Measurements from ENCODE around the gene ARHGAP27. TPM values are rescaled to one million over a fixed set of nuclear protein-coding genes. Genes with fewer than 3 reads are reported as not detected.
"Not testable (repeated sequence)": the region's sequence is repeated elsewhere in the genome, so short reads cannot be mapped to it uniquely, and the experiment has no call there.

Gene ARHGAP27, protein sequence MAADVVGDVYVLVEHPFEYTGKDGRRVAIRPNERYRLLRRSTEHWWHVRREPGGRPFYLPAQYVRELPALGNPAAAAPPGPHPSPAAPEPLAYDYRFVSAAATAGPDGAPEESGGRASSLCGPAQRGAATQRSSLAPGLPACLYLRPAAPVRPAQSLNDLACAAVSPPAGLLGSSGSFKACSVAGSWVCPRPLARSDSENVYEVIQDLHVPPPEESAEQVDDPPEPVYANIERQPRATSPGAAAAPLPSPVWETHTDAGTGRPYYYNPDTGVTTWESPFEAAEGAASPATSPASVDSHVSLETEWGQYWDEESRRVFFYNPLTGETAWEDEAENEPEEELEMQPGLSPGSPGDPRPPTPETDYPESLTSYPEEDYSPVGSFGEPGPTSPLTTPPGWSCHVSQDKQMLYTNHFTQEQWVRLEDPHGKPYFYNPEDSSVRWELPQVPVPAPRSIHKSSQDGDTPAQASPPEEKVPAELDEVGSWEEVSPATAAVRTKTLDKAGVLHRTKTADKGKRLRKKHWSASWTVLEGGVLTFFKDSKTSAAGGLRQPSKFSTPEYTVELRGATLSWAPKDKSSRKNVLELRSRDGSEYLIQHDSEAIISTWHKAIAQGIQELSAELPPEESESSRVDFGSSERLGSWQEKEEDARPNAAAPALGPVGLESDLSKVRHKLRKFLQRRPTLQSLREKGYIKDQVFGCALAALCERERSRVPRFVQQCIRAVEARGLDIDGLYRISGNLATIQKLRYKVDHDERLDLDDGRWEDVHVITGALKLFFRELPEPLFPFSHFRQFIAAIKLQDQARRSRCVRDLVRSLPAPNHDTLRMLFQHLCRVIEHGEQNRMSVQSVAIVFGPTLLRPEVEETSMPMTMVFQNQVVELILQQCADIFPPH
- total RNA-seq: 64.5 and 75.7 TPM in 2 replicates

DNA sequence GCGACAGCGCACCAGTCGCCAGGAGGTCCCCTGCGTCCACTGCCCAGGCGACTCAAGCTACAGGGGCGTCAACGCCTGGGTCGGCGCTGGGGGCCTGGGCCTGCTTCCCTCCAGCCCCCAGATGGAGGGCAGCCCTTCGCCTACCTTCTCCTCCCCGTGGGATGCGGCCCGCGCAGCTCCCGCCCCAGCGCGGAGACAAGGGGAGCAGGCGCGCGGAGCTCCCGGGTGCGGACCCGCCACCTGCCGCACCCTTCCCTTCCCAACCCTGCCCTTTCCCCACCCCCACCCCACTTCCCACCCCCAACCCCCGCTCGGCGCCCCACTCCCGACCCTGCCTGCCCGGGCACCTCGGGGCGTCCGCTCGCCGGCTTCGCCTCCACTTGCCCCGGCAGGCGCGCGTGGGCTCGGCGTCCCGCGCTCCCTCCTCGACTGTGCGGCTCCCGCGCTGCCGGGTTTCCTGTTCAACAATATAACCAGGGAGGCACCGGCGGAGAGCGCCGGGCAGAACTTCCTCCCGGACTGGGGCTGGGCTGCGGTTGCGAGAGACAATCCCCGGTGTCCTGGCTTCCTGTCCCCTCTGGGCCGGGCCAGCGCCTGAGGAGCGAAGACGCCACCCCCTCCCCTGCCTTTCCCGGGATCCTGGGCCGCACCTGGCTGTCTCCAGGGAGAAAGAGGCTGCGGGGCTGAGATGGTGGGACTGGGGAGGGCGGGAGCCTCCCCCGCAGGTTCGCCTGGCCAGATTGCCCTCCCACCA, at the start of gene ARHGAP27:
TSS of gene ARHGAP27 (minus strand) at position 466 of the 754 bp plus-strand sequence. CDS start 2,591 bp downstream, outside the sequence.
- H3K36me3 Mint-ChIP-seq (ENCODE audit: low read depth): peaks cover 17% of the 10 kb centered on the region
- H3K4me1 Mint-ChIP-seq: peaks cover 38% of the 10 kb centered on the region
- H3K27ac Mint-ChIP-seq: no peak within 1 kb of the TSS
- H3K27me3 Mint-ChIP-seq: no peaks in the 10 kb centered on the region
- ChIA-PET POLR2A (interaction anchor here (0.5 to 1.3 kb wide), 6 partner anchors 23 to 207 kb away, joined by 3 to 9 read pairs (median 3); no protein-coding TSS in a partner anchor), CTCF (no interaction called here)
- H3K4me3 Mint-ChIP-seq: peak within 1 kb of the TSS; percentile 83
- intact Hi-C loops (cut with micrococcal nuclease): no loop called here
- no peak for ATAC-seq (ENCODE audit: low read depth)
- H3K9me3 Mint-ChIP-seq: no peaks in the 10 kb centered on the region
- DNase-seq: no peak
- TF ChIP-seq, protein P1, sequence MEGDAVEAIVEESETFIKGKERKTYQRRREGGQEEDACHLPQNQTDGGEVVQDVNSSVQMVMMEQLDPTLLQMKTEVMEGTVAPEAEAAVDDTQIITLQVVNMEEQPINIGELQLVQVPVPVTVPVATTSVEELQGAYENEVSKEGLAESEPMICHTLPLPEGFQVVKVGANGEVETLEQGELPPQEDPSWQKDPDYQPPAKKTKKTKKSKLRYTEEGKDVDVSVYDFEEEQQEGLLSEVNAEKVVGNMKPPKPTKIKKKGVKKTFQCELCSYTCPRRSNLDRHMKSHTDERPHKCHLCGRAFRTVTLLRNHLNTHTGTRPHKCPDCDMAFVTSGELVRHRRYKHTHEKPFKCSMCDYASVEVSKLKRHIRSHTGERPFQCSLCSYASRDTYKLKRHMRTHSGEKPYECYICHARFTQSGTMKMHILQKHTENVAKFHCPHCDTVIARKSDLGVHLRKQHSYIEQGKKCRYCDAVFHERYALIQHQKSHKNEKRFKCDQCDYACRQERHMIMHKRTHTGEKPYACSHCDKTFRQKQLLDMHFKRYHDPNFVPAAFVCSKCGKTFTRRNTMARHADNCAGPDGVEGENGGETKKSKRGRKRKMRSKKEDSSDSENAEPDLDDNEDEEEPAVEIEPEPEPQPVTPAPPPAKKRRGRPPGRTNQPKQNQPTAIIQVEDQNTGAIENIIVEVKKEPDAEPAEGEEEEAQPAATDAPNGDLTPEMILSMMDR (IDR thresholded peaks at IDR 0.05): no peak

DNA sequence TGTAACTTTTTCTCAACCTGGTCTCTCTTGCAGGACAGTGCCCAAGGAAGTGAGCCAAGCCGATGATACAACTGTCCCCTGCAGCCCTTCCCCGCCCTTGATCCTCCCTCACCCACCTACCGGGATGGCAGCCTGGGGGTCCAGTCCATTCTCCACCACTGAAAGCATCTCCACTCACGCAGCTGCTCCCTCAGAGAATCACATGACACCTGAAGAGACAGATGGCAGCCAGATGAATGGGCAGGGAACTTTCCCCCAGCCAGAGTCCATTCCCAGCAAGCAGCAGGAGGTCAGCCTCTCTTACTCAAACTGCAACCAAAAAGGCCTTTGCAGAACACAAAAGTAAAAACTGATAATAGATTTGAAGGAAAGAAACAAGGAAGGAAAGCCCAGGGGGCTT, 49.6 kb upstream of the ARHGAP27 start:
- POLR2A ChIA-PET; H3K9me3 Mint-ChIP-seq; H3K27me3 Mint-ChIP-seq; ATAC-seq (ENCODE audit: low read depth); H3K27ac Mint-ChIP-seq; DNase-seq; intact Hi-C loops (cut with micrococcal nuclease); CTCF ChIA-PET; H3K4me3 Mint-ChIP-seq: not testable (repeated sequence)
- Mint-ChIP-seq H3K36me3 (ENCODE audit: low read depth) (peaks cover 23% of the 10 kb centered on the region), H3K4me1 (peaks cover 18% of the 10 kb centered on the region)

DNA sequence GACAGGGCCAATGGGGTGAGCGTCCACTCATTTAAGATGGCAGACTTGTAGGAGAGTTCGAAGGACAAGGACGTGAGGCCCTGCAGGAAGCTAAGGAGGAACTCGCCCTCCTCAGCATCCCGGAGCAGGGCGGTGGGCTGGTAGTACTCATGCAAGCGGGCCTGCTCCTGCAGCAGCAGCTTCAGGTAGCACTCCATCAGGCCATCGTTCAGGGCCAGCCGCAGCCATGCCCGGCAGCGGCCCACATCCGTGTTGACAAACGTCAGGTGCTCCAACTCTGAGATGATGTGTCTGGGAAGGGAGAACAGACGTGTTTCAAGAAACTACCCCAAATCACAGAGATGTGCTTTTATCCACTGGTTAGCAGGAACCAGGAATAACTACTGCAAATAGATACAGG, 42.8 kb upstream of the ARHGAP27 start:
- CTCF ChIA-PET; ATAC-seq (ENCODE audit: low read depth); H3K4me3 Mint-ChIP-seq; DNase-seq; H3K27me3 Mint-ChIP-seq; H3K27ac Mint-ChIP-seq; H3K4me1 Mint-ChIP-seq; H3K9me3 Mint-ChIP-seq; POLR2A ChIA-PET; intact Hi-C loops (cut with micrococcal nuclease): not testable (repeated sequence)
- peaks cover 53% of the 10 kb centered on the region for H3K36me3 Mint-ChIP-seq (ENCODE audit: low read depth)

DNA sequence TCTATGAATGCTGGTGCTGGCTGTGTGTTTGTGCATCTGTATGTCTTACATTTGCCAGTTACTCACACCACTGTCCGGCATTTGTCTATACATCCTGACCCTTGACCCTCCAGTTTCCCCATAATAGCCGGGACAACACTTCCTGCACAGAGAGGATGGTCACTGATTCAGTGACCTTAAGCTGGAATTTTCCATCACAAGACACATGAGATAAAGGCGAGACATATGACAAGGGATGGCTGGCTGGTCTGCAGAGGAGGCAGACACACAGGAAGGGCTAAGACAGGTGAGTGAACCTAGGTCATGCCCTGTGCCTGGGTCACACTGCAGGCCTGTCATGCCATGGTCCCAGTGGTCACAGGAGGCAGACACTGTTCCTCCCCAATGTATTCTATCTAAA, 39.6 kb upstream of the ARHGAP27 start:
- H3K27me3 Mint-ChIP-seq; DNase-seq; H3K27ac Mint-ChIP-seq; ATAC-seq (ENCODE audit: low read depth); POLR2A ChIA-PET; H3K4me1 Mint-ChIP-seq; H3K4me3 Mint-ChIP-seq; CTCF ChIA-PET; intact Hi-C loops (cut with micrococcal nuclease); H3K9me3 Mint-ChIP-seq: not testable (repeated sequence)
- peaks cover 39% of the 10 kb centered on the region for H3K36me3 Mint-ChIP-seq (ENCODE audit: low read depth)

DNA sequence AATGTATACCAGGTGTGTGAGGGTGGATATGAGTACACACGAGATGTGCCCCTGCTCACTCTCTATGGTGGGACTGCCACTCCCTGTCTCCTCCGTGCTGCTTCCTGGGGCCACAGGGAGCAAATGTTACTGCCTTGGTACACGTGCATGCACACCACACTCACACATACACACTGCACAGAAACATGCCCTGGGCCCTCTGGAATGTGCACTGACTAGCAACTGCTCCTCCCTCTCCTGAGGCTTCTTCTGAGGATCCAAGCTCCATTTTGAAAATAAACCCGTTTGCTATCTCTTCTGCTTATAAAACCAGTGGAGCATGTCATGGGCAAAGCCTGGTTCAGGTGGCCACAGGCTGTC, 36.5 kb upstream of the ARHGAP27 start:
- DNase-seq; H3K27ac Mint-ChIP-seq; CTCF ChIA-PET; H3K27me3 Mint-ChIP-seq; H3K4me1 Mint-ChIP-seq; intact Hi-C loops (cut with micrococcal nuclease); POLR2A ChIA-PET; H3K9me3 Mint-ChIP-seq; ATAC-seq (ENCODE audit: low read depth); H3K4me3 Mint-ChIP-seq: not testable (repeated sequence)
- peaks cover 24% of the 10 kb centered on the region for H3K36me3 Mint-ChIP-seq (ENCODE audit: low read depth)

DNA sequence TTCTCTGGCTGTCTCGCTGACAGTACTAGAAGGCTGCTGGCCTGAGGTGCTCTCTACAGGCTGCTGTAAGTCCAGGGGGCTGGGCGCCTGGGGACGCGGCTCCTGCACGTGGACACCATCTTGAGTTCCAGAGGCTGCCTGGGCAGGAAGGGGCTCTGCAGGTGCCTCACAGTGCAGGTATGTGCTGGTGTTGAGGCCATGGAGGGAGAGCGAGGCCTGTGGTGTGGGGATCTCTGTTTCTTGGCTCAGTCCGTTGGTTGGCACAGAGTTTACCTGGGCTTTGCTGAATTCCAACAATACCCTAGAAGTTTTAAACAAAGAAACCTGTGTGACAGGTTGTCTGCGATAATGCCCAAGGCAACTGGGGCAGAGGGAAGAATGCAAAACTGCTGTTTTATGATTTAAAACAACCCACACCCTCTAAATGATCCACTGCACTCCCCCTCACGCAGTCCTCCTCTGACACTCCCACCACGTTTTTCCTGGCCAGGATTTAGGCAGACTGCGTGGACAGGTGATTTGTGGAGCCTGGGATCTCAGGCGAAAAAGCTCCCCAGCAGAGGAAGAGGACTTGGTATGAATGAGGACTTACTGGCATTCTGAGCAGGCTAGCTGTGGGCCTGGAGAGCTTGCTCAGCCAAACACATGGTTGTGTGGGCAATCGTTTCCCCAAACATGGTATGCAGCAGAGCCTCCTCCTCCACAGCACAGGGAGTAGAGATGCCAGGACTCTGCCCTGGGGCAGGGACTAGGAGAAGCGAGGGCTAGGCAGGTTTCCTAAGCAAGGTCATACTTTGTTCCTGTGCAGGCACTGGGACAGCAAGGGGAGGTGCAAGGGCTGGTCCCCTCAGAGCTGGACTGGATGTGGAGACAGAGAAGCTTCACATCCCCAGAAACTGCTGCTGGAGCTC, 35.9 kb upstream of the ARHGAP27 start:
- intact Hi-C loops (cut with micrococcal nuclease); H3K9me3 Mint-ChIP-seq; CTCF ChIA-PET; H3K27ac Mint-ChIP-seq; DNase-seq; H3K27me3 Mint-ChIP-seq; H3K4me1 Mint-ChIP-seq; H3K4me3 Mint-ChIP-seq; POLR2A ChIA-PET; ATAC-seq (ENCODE audit: low read depth): not testable (repeated sequence)
- peaks cover 23% of the 10 kb centered on the region for H3K36me3 Mint-ChIP-seq (ENCODE audit: low read depth)

DNA sequence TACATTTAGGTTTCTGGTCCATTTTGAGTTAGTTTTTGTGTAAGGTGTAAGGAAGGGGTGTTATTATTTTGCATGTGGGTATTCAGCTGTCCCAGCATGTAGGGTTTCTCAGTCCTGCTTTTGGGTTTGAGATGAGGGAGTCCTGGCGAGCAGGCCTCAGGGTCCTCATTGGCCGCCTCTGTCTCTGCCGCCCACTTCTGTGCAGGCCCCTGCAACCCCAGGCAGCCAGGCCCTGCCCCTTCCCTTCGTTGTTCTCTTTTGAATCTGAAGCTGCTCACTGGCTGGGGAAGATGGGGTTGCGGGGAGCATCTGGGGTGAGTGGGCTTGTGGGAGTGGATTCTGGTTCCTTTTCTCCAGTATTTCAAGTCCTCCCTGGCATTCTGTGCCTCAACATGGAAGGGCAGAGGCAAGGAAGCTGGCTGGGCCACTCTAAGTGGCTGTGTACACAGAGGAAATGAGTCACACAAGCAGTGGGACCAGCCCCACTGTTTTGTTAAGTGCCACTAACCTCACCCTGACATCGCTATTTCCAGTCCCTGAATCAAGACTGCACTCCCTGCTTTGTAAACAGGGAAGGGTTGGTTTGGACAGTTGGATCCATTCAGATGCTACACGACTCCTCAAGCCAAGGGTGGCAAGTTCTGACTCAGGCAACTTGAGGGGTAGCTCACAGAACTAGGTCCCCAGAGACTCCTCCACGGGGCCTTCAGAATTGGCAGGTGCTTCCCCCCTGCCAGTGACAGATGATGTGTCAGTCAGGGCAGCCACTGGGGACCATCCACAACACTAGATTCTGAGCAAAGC, 29.1 kb upstream of the ARHGAP27 start:
- H3K9me3 Mint-ChIP-seq; H3K27me3 Mint-ChIP-seq; CTCF ChIA-PET; POLR2A ChIA-PET; intact Hi-C loops (cut with micrococcal nuclease); H3K4me3 Mint-ChIP-seq: not testable (repeated sequence)
- peak; percentile 48 for DNase-seq
- peak; percentile 100 for ATAC-seq (ENCODE audit: low read depth)
- Mint-ChIP-seq H3K36me3 (ENCODE audit: low read depth) (peaks cover 12% of the 10 kb centered on the region), H3K27ac (peak overlapping the region; percentile 65), H3K4me1 (peaks cover 14% of the 10 kb centered on the region)

DNA sequence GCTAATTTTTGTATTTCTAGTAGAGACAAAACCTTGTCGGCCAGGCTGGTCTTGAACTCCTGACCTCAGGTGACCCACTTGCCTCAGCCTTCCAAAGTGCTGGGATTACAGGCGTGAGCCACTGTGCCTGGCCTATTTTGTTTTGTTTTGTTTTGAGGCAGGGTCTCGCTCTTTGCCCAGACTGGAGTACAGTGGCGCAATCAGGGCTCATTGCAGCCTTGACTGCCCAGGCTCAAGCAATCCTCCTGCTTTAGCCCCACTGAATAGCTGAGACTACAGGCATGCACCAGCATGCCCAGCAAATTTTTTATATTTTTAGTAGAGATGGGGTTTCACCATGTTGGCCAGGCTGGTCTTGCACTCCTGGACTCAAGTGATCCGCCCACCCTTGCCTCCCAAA, 27.8 kb upstream of the ARHGAP27 start:
- Mint-ChIP-seq H3K4me1 (peaks cover 14% of the 10 kb centered on the region), H3K36me3 (ENCODE audit: low read depth) (peaks cover 20% of the 10 kb centered on the region)
- CTCF ChIA-PET; H3K27me3 Mint-ChIP-seq; H3K27ac Mint-ChIP-seq; H3K9me3 Mint-ChIP-seq; intact Hi-C loops (cut with micrococcal nuclease); H3K4me3 Mint-ChIP-seq; POLR2A ChIA-PET; DNase-seq; ATAC-seq (ENCODE audit: low read depth): not testable (repeated sequence)

DNA sequence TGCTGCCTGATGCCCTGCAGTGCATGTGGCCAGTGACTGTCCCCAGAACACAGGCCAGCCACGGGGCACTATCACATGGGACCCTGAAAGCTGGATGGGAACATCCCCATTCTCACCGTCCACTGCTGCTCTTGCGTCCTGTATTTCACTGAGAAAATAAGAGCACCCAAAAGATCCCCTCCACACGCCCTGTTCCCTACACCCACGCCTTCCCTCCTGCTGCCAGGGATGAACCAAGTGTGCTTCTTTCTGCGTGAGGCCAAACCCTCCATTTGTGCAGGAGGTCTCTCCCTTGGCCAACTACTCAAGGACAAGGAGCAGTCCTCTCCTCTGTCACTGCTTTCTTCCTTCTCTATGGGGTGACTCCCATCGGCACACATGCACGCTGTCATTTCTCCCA, 21.7 kb upstream of the ARHGAP27 start:
- H3K4me1 Mint-ChIP-seq: peaks cover 20% of the 10 kb centered on the region
- POLR2A ChIA-PET; H3K27ac Mint-ChIP-seq; ATAC-seq (ENCODE audit: low read depth); H3K9me3 Mint-ChIP-seq; H3K27me3 Mint-ChIP-seq; CTCF ChIA-PET; H3K4me3 Mint-ChIP-seq; DNase-seq; intact Hi-C loops (cut with micrococcal nuclease): not testable (repeated sequence)
- peaks cover 36% of the 10 kb centered on the region for H3K36me3 Mint-ChIP-seq (ENCODE audit: low read depth)
